IMR-90 (cell line): ENCODE results near the gene TDRD7. TPM values are rescaled to one million over a fixed set of nuclear protein-coding genes. Genes with fewer than 3 reads are reported as not detected.
"Not testable (repeated sequence)": the region's sequence is repeated elsewhere in the genome, so short reads cannot be mapped to it uniquely, and the experiment has no call there.

Source experiments
- ATAC-seq: fragments of 200-7000 bp; cut with Tn5 transposase; 2 replicates; pipeline ENCODE4 v1.9.1; 2020; ENCODE audit warnings: low read depth, mild to moderate bottlenecking, moderate library complexity
- BruUV-seq: library from RNA; stranded (reverse); fragments of 400-500 nt; replicated peaks from 2 replicates; lab custom pipeline; 2021; lab: Mats Ljungman, UMichigan
- CTCF ChIA-PET: fragments of 300-600 bp; formaldehyde crosslinking; extraction: SDS; loops from one replicate; lab custom pipeline; 2021; ENCODE audit warnings: antibody characterized with exemption; lab: Yijun Ruan, JAX
- POLR2A ChIA-PET: fragments of 300-600 bp; sonication (Branson Sonifier 250); formaldehyde crosslinking; loops from one replicate; lab custom pipeline; 2022; ENCODE audit warnings: antibody characterized with exemption; ENCODE audit not compliant: unreplicated experiment; lab: Charles Lee
- DNase-seq: peaks from one replicate; pipeline ENCODE4 v3.0.0; 2013
- H2AFZ ChIP-seq: replicated peaks from 2 replicates; pipeline ENCODE3; 2013; ENCODE audit warnings: low read length, mild to moderate bottlenecking; ENCODE audit not compliant: poor library complexity
- H2AK5ac ChIP-seq: 2 replicates; pipeline ENCODE4 v1.6.1; 2013; ENCODE audit warnings: low read depth, low read length, inconsistent platforms
- H2AK9ac ChIP-seq: replicated peaks from 2 replicates; pipeline ENCODE3; 2013; ENCODE audit warnings: mild to moderate bottlenecking, low read depth, low read length, moderate library complexity; ENCODE audit not compliant: poor library complexity
- H2BK120ac ChIP-seq: 2 replicates; pipeline ENCODE4 v1.6.1; 2013; ENCODE audit warnings: low read depth, low read length, inconsistent platforms
- H2BK15ac ChIP-seq: 3 replicates; pipeline ENCODE4 v1.6.1; 2013; ENCODE audit warnings: low read depth, low read length, inconsistent platforms
- H2BK20ac ChIP-seq: 2 replicates; pipeline ENCODE4 v1.6.1; 2013; ENCODE audit warnings: low read depth, mild to moderate bottlenecking, inconsistent platforms, low read length, moderate library complexity
- H2BK5ac ChIP-seq: 2 replicates; pipeline ENCODE4 v1.6.1; 2013; ENCODE audit warnings: mild to moderate bottlenecking, low read depth, low read length, inconsistent platforms; ENCODE audit not compliant: poor library complexity, severe bottlenecking
- H3K14ac ChIP-seq: replicated peaks from 2 replicates; pipeline ENCODE4 v1.6.1; 2013; ENCODE audit warnings: low read depth, low read length, inconsistent platforms
- H3K18ac ChIP-seq: 2 replicates; pipeline ENCODE4 v1.6.1; 2013; ENCODE audit warnings: low read depth, low read length, control low read depth
- H3K23ac ChIP-seq: 2 replicates; pipeline ENCODE4 v1.6.1; 2013; ENCODE audit warnings: low read depth, low read length, inconsistent platforms
- H3K27ac ChIP-seq: 2 replicates; pipeline ENCODE4 v1.5.1; 2013; ENCODE audit warnings: mild to moderate bottlenecking, control low read depth, low read length; ENCODE audit not compliant: insufficient read depth
- H3K27me3 ChIP-seq: 2 replicates; pipeline ENCODE4 v1.6.1; 2013; ENCODE audit warnings: low read length; ENCODE audit not compliant: control insufficient read depth, insufficient read depth
- H3K36me3 ChIP-seq: 2 replicates; pipeline ENCODE4 v1.6.1; 2013; ENCODE audit warnings: low read length, mixed read lengths; ENCODE audit not compliant: control insufficient read depth, insufficient read depth
- H3K4ac ChIP-seq: 2 replicates; pipeline ENCODE4 v1.6.1; 2013; ENCODE audit warnings: low read depth, low read length, inconsistent platforms
- H3K4me1 ChIP-seq: 2 replicates; pipeline ENCODE4 v1.6.1; 2013; ENCODE audit warnings: low read length, mixed read lengths; ENCODE audit not compliant: control insufficient read depth, insufficient read depth
- H3K4me2 ChIP-seq: 2 replicates; pipeline ENCODE4 v1.6.1; 2013; ENCODE audit warnings: low read depth, mild to moderate bottlenecking, control low read depth, low read length, moderate library complexity
- H3K4me3 ChIP-seq: 2 replicates; pipeline ENCODE4 v1.5.1; 2013; ENCODE audit warnings: low read depth, mild to moderate bottlenecking, control low read depth, low read length, moderate library complexity; ENCODE audit not compliant: insufficient read depth
- H3K56ac ChIP-seq: 2 replicates; pipeline ENCODE4 v1.6.1; 2013; ENCODE audit warnings: low read length, inconsistent platforms; ENCODE audit not compliant: insufficient read depth; ENCODE audit errors: extremely low read depth
- H3K79me1 ChIP-seq, 2 experiments: 2 replicates each; pipeline ENCODE4 v1.6.1; 2013; ENCODE audit warnings: low read length in 2 of 2, inconsistent platforms in 1 of 2, low read depth in 1 of 2
- H3K9ac ChIP-seq: 2 replicates; pipeline ENCODE4 v1.6.1; 2013; ENCODE audit warnings: low read depth, low read length, control low read depth
- H3K9me1 ChIP-seq: 2 replicates; pipeline ENCODE4 v1.6.1; 2013; ENCODE audit warnings: low read length, inconsistent platforms; ENCODE audit not compliant: insufficient read depth
- H3K9me3 ChIP-seq: 2 replicates; pipeline ENCODE4 v1.6.1; 2013; ENCODE audit warnings: low read length; ENCODE audit not compliant: control insufficient read depth, insufficient read depth
- H4K20me1 ChIP-seq: 2 replicates; pipeline ENCODE4 v1.6.1; 2013; ENCODE audit warnings: low read length, inconsistent platforms; ENCODE audit not compliant: insufficient read depth
- H4K5ac ChIP-seq: 2 replicates; pipeline ENCODE4 v1.6.1; 2013; ENCODE audit warnings: mild to moderate bottlenecking, low read depth, low read length, control low read depth
- H4K8ac ChIP-seq, 2 experiments: 2 replicates each; pipeline ENCODE4 v1.6.1; 2013; ENCODE audit warnings: low read depth in 2 of 2, low read length in 2 of 2, control low read depth in 1 of 2, inconsistent platforms in 1 of 2
- H4K91ac ChIP-seq: 2 replicates; pipeline ENCODE4 v1.6.1; 2013; ENCODE audit warnings: low read depth, low read length, inconsistent platforms; ENCODE audit not compliant: insufficient read depth
- dilution Hi-C: fragments of 300-500 bp; cut with HindIII; formaldehyde crosslinking; loops from one replicate; pipeline ENCODE4 v1.14.3; 2018; ENCODE audit warnings: low sequenced_read_pairs; ENCODE audit not compliant: unreplicated experiment
- in situ Hi-C: fragments of 300-500 bp; cut with MboI; formaldehyde crosslinking; loops from 3 replicates; pipeline ENCODE4 v1.14.3; 2019; ENCODE audit warnings: low sequenced_read_pairs, inconsistent platforms, mixed read lengths
- intact Hi-C: fragments of 100-400 bp; cut with micrococcal nuclease; formaldehyde crosslinking; loops from 2 replicates; pipeline ENCODE4 v1.10.0; 2022
- polyA plus RNA-seq, 3 experiments: library from polyadenylated mRNA; depleted of rRNA; stranded (reverse); fragments of >200 nt; gene quantifications; 2 replicates each; pipeline ENCODE4 v1.2.3, GENCODE V29; 2012; ENCODE audit warnings: low replicate concordance in 1 of 3
- total RNA-seq: library from RNA; depleted of rRNA; stranded (reverse); fragments of >200 nt; gene quantifications from 2 replicates; pipeline ENCODE4 v1.2.3, GENCODE V29; 2012

Gene TDRD7
- total and polyA plus RNA-seq, 2 of the 4 experiments (the other 2 are of a cell fraction): 4.4 to 9.7 TPM

- H4K5ac ChIP-seq, H3K56ac ChIP-seq, H2AK9ac ChIP-seq, H4K8ac ChIP-seq, H3K79me1 ChIP-seq, DNase-seq, dilution Hi-C loops, H2AK5ac ChIP-seq, H3K9me3 ChIP-seq, H2BK5ac ChIP-seq, H4K20me1 ChIP-seq, H2BK15ac ChIP-seq, H2BK20ac ChIP-seq, H3K27ac ChIP-seq, intact Hi-C loops, H3K4me3 ChIP-seq, in situ Hi-C loops, H3K4me1 ChIP-seq, H3K14ac ChIP-seq, H4K91ac ChIP-seq, H3K4me2 ChIP-seq, H3K23ac ChIP-seq, POLR2A ChIA-PET, H2AFZ ChIP-seq, H3K9me1 ChIP-seq, BruUV-seq, H3K4ac ChIP-seq, H3K36me3 ChIP-seq, ATAC-seq, H3K9ac ChIP-seq, H3K27me3 ChIP-seq, H2BK120ac ChIP-seq, H3K18ac ChIP-seq: not testable (repeated sequence)
- CTCF ChIA-PET: interaction anchor here (0.6 to 1.7 kb wide), 2 partner anchors 142 to 602 kb away, joined by 4 to 6 read pairs; no protein-coding TSS in a partner anchor
Observed at GRCh38 chr9:97456841-97457240, 44.9 kb downstream of the TDRD7 start.
